ENCODE data around the gene LNX2.

The LNX2 gene

DNA sequence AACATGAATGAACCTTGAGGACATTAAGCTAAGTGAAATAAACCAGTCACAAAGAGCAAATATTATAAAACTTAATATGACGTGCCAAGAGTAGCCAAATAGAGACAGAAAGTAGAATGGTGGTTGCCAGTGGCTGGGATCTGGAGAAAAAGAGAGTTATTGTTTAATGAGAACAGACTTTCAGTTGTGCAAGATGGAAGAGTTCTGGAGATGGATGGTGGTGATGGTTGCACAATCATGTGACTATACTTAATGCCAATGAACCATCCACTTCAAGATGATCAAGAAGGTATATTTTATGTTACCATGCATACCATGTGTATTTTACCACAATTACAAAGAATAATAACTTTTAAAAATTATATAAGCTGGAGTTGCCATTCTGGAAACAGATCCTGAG lies 104.2 kb downstream of the LNX2 start:
- no peak for FAIRE-seq
- DNase-seq (ENCODE audit: insufficient read length, low spot score): no peak

DNA sequence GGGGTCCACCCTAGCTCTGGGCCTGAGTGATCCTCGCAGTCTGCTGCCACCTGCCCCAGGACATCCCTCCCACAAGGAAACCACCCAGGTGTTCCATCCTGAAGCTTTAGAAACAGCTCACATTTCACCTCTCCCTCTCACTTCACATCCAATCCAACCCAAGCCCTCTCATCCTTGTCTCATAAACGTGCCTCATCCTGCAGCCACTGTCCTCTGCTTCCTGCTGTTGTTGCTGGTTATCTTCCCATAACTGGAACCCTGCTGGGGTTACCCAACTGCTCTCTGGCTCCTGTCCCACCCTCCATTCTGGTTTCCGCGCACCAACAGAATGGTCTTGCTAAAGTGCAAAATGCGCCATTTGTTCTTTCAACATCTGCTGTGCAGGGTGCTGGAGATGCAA lies 110.2 kb downstream of the LNX2 start:
- no peak for FAIRE-seq
- DNase-seq (ENCODE audit: insufficient read length, low spot score): no peak

DNA sequence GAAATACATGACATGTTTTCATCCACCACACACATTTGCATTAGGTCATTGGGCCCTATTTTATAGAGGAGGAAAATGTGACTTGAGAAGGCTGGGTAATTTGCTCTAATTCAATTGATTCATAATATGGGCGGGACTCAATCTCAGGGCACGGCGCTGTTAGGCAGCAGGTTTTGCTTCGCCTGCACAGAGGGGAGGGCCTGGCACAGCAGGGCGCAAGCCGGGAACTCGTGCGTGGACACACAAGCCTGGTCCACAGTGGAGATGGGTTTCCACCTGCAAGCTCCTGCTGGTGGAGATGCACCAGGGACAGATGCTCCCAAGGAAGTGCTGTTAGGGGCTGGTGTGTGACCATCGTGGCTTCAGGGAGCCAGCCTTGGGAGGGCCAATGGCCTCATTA lies 111.5 kb downstream of the LNX2 start:
- DNase-seq (ENCODE audit: insufficient read length, low spot score): no peak
- no peak for FAIRE-seq

DNA sequence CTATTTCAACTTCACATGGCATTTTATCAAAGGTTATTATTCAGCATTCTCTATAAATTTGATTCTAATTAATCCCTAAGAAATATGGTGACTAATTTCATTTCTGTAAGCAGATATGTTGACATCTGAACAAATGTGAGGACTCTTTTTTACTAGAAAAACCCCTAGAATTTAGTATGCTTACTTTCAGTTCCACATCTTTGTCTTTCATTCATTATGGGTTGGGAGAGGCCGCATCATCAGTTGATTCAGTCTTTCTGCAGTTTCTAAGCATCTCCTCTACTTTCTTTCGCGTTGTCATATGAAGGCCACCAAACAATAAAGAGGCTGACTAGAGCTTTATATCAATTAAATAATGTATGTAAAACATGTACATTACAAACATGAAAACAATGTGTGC lies 114.5 kb downstream of the LNX2 start:
- FAIRE-seq (no peak), DNase-seq (ENCODE audit: insufficient read length, low spot score) (no peak)

DNA sequence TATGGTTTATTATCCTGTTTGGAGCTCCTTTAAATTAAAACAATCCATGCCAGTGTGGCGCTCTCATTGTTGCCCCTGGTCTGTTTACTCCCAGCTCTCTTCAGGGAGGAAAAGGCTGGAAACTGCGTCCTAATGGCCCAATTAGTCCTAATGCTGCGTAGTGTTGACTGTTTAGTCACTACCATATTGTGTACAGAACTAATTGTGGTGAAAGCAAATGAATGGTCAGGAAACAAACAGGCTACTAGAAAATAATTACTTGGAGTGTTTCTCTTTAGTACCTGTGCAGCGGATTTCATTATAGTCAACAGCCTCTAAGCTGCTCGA lies 115.5 kb downstream of the LNX2 start:
- no peak for DNase-seq (ENCODE audit: insufficient read length, low spot score)
- FAIRE-seq: no peak

DNA sequence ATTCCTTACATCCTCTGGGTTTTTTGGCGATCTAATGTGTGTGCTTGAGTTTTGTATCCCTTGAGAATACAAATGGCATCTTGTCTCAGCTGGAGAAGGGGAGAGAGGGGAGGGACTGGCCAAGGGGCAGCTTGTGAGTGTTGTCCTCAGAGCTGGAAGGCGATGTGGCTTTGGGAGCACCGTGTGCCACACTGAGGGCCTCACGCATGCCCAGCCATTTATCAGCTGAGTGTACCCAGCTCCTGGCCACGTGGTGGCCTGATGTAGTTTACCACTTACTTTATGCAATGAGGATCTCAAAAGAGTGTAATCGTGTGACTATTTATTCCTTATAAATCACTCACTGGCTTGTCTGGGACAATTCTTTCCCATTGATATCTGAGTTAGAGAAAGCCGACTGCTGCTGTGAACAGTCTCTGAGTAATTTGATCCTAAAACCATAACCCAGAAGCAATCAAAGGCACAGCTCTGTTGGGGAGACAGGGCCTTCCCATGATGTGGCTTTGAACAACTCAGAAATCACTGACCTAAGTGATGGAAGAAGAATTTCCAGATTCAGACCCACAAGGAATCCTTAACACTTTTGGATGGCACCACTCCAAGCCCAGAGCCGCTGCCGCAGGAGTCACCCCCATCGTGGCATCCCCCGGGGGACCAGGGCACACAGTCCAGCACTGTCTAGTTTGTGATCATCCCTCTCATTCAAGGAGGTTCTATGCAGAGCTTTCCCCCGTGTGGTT lies 116.0 kb downstream of the LNX2 start:
- no peak for DNase-seq (ENCODE audit: insufficient read length, low spot score)
- FAIRE-seq: no peak

DNA sequence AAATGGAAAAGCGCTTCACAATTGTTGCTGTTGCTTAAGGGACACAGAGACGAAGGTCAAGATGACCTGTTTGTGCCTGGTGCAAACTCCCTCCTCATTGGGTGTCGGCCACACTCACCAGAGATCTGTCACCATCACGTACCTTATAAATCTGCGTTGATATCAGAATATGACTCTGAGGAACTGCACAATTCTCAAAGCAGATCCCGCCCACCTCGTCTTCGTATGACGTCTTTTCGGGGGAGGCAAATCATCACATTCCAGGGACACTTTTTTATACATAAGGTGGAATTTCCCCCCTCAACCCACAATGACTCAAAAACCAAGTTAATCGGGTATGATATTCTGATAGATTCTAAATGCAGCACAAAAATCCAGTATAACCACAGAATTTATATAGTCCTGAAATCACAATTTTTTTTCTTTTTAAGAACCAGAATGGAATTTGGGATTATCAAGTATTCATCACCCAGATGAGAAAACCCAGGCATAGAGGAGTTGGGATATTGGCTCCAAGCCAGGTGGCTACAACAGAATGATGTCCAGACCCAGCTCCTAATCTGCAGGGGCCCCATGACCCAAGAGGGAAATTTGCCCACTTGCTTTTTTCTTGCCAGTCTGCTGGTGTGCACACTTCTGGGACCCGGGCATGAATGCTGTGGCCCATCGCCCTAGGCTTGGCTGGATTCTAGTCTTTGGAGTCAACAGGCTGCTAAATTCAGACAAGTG lies 119.4 kb downstream of the LNX2 start:
- FAIRE-seq: no peak
- DNase-seq (ENCODE audit: insufficient read length, low spot score): no peak

DNA sequence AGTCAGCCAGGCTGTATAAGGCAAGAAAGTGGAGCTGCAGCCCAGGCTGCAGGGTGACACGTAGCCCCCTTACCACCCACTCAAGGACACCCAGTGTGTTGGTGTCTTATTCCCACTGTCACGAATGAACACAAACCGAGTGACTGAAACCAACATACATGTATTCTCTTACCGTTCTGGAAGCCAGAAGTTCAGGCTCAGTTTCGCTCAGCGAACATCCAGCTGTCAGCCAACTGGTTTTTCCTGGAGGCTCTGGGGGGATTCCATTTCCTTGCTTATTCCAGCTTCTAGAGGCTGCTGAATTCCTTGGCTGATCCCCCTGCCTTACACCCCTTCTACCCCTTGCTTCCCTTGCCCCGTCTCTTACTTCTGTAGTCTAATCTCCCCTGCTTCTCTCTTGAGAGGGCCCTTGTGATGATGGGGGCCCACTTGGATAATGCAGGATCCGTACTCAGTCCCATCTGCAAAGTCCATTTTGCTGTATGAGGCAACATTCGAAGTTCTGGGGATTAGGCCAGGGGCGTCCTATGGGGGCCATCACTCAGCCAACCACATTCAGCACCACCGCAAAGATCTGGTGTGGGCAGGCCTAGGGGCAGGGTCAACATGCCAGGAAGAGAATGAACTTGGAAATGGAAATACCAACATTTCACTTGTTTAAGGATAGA lies 122.6 kb downstream of the LNX2 start:
- FAIRE-seq: no peak
- DNase-seq (ENCODE audit: insufficient read length, low spot score): no peak

DNA sequence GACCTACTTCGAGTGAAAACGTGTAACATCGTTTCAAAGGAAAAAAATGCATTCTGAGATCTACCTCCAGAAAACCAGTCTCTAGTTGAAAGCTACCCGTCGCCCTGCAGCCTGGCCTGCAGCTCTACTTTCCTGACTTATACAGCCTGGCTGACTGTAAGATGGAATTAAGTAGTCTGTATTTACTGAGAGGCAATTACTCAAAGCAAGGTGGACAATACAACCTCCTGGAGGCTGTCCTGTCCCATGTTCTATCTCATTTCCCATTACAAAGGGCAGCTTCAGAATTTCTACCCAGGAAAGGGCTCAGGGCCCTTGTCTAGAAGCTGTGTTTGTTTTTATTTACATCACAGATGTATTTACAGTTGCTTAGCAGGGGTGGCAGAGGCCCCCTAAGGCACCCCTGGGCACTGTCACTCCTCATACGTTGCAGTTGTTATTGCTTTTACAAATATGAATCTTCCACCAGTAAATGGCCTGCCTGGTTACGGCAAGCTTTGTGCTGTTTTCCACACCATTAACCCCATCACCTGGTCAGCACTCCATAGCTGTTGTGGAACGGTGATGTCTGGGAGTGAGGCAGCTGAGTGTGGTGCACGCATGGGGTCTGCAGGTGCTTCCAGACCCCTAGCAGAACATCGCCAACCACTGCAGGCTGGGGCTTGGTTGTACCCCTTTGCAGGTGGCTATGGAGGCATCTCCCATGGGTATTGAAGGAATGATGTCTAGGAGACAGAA lies 123.6 kb downstream of the LNX2 start:
- no peak for DNase-seq (ENCODE audit: insufficient read length, low spot score)
- no peak for FAIRE-seq

DNA sequence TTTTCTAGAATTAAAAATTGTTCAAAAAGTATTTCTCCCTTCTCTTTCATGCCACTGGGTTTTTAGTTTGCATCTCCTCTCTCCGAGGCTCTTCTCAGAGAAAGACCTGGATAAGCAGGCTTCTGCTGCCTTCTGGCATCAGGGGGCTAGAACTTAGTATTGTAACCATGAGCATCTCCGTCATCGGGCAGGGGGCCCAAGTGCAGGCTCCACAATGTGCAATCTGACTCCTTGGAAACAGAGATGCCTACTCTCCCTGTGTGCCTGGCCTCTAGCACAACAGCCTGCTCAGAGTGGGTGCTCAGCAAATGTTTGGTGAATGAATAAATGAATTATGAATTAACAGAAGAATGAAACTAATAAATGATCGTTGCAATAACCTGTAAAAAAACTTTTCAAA lies 124.3 kb downstream of the LNX2 start:
- no peak for FAIRE-seq
- no peak for DNase-seq (ENCODE audit: insufficient read length, low spot score)

All from GM19239 (cell line).